NT2/D1 (cell line): ENCODE results near the gene C2CD5.

Experiments
- SUZ12 ChIP-seq: IDR thresholded peaks from 2 replicates; pipeline ENCODE4 v1.6.1; 2011; ENCODE audit not compliant: insufficient read length, insufficient read depth; ENCODE audit errors: extremely low read depth
- ZNF274 ChIP-seq: IDR thresholded peaks from 2 replicates; pipeline ENCODE4 v1.6.1; 2011; ENCODE audit warnings: mild to moderate bottlenecking, low read depth, low read length

DNA sequence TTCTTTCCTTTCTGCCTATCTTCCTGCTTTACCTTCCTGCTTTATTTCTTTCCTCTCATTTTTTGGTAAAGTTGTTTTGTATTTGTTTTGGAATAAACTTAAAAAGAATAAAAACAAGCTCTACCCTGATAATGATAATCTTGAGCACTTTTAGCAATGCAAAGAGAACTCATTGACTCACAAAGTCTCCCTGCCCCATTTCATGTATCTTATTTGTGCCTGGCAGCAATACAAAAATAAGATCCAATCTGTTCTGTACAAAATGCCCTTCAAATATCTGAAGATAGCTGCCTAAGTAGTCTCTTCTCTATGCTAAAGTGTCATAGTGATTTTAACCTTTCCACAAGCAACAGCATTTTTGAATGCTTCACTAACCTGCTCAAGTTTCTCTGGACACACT lies 49.5 kb upstream of the C2CD5 start:
- TF ChIP-seq SUZ12: no peak
- no peak for TF ChIP-seq ZNF274
